Activated CD8-positive, alpha-beta memory T cell treated with anti-CD3 and anti-CD28 coated beads for 48 hours (primary cell): ENCODE results near the gene ATP5F1D.
"Not testable (repeated sequence)": the region's sequence is repeated elsewhere in the genome, so short reads cannot be mapped to it uniquely, and the experiment has no call there.

Experiments used
- DNase-seq, 3 experiments: peaks; one replicate each; pipeline ENCODE4 v3.0.0-alpha.2; 2020; ENCODE audit warnings: low read depth in 2 of 3, low spot score in 2 of 3

The ATP5F1D gene

DNA sequence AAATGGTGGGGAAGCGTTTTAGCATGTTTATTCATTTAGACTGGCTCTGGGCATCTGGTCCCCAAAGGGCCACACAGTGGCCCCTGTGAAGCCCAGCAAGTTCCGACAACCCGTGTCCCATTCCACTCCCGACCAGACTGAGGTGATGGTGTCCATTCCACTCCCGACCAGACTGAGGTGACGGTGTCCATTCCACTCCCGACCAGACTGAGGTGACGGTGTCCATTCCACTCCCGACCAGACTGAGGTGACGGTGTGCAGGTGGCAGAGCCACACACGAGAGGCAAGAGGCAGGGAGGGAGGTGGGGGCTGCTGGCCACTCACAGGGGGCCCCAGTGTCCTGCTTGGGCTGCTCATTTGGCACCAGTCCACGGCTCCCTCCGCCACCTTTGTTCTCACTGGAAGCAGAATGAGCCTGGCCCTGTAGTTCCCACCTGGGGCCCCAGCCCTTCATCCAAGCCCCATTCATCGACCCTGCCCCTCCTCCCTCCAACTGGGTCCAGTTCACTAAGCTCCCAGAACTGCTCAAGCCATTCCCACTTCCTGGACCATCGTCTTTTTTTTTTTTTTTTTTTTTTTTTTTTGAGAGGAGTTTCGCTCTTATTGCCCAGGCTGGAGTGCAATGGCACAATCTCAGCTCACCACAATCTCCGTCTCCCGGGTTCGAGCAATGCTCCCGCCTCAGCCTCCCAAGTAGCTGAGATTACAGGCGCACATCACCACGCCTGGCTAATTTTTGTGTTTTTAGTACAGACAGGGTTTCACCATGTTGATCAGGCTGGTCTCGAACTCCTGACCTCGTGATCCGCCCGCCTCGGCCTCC is 4.9 kb downstream of the ATP5F1D start:
- not testable (repeated sequence) for DNase-seq

DNA sequence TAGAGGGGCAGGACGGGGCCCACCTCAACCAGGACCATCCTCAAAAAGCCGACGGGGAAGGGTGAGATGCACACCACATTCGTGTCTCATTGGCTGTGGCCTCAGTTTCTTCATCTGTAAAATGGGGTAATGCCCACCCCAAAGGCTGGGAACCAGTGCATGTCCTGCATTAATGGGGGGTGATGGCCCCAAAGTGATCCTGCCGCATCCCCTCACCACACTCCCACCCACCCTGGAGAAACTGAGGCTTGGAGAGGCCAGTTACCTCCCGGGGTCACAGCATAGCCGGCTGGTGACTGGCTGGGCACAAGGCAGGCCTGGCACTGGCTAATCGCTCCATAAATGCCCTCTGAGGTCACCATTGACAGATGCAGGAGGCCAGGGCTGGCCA is 6.2 kb downstream of the ATP5F1D start:
- no peak for DNase-seq

DNA sequence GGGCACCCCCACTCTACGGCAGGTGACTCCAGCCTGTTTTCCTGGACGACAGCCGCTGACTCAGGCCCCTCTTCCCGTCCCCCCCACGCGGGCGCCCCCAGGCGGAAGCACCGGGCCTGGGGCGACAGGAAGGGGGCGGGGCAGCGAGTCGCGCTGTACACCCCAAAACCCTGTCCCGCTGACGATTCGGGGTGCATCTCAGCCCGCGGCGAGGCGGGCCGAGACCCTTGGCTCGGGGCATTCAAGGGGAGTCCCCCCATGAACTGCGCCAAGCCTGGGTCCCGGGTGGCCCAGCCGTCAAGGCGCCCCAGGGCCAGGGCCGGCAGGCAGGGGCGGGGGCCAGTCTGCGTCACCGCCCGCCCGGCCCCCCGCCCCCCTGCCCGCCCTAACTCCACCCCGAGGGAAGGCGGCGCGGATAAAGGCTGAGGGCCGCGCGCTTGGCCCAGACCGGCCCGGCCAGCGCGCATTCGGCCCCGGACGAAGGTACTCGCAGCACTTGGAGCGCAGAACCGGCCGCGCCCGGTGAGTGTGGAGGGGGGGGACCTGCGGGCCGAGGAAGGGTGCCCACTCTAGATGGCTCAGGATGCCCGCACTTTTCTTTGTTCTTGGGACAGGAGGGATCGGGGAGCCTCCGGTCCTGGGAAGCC is 6.7 kb downstream of the ATP5F1D start, which contains the start of gene MIDN:
Gene MIDN, plus strand, starts transcription at position 445 of the 647 bp plus-strand sequence. CDS start 1,714 bp downstream, outside the sequence.
- DNase-seq: peak in 1 of 3 experiments; percentile 57

- peak in 1 of 3 experiments; percentile 75 for DNase-seq
Observed at GRCh38 chr19:1248786-1249297, 7.3 kb downstream of the ATP5F1D start.

DNA sequence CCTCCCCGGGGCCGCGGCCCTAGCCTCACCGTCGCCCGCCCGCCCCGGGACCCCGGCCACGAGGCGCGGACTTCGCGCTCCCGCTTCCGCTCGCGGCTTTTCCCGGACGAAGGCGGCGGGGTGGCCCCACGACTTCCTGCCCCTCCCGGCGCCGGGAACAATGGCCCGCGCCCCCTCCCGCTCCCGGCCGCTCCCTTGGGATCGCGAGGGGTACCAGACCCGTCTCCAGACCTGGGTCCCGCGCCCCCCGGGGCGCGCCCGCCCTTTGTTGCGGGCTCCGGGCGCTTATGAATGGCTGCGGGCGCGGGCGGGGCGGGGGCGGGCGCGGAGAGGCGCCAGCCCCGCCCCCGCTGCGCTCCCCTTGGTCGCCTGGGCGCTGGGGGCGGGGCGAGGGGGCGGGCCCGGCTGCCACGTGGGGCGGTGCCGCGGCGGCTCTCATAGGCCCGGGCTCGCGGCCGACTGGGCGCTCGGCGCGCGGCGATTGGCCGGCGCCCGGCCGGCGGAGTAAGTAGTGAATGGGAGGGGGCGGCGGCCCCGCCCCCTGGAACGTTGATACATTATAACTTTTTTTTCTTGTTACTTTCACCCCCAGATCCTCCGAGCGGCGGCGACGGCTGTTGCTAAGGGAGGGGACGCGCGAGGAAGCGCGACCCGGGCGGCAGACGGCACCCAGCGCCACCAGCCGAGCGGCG is 7.9 kb downstream of the ATP5F1D start:
- DNase-seq: peak in 1 of 3 experiments; percentile 94

DNA sequence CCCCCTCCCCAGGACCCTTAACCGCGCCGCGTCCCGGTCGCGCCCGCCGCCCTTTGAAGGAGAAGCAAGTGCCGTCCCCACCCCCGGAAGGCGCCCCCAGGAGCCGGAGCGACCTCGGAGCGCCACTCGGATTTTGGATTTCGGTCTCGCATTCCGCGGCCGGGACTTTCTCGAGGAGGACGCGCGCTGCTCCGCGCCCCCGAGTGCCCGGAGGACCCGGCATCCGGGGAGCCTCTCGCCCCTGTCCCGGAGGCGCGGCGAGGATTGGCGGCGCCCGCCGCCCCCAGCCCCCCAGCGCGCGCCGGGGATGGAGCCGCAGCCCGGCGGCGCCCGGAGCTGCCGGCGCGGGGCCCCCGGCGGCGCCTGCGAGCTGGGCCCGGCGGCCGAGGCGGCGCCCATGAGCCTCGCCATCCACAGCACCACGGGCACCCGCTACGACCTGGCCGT is 8.5 kb downstream of the ATP5F1D start:
- DNase-seq: no peak

DNA sequence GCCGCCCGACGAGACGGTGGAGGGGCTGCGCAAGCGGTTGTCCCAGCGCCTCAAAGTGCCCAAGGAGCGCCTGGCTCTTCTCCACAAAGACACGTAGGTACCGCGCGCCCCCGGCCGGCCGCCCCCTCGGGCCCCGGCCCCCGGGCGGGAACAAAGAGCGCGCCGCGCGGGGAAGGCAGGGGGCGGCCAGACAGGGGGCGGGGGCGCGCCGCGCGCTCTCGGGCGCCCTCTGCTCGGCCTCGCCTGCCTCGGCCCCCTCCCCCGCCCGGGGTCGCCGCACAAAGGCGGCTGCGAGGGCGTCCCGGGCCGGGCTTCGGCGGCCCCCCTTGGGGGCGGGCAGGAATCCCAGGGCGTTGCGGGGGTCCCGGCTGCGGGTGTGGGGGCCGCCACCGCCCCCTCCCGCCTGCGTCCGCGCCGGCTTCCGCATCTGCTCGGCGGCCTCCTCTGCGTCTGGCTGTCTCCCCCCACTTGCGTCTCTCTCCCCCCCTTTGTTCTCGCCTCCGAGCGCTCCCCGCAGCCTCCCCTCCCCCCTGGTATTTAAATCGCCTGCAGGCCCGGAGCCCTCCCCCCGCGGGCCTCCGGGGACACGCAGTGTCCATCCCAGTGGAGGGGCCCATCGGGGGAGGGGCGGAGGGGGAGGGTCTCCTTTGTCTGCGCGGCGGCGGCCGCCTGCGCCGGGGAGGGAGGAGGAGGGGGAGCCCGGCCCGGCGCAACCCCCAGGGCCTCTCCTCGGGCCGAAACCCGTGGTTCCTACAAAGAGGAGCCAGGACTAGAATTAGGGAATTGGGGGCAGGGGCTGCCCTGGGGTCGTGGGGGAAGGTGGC is 9.1 kb downstream of the ATP5F1D start:
- DNase-seq: no peak

DNA sequence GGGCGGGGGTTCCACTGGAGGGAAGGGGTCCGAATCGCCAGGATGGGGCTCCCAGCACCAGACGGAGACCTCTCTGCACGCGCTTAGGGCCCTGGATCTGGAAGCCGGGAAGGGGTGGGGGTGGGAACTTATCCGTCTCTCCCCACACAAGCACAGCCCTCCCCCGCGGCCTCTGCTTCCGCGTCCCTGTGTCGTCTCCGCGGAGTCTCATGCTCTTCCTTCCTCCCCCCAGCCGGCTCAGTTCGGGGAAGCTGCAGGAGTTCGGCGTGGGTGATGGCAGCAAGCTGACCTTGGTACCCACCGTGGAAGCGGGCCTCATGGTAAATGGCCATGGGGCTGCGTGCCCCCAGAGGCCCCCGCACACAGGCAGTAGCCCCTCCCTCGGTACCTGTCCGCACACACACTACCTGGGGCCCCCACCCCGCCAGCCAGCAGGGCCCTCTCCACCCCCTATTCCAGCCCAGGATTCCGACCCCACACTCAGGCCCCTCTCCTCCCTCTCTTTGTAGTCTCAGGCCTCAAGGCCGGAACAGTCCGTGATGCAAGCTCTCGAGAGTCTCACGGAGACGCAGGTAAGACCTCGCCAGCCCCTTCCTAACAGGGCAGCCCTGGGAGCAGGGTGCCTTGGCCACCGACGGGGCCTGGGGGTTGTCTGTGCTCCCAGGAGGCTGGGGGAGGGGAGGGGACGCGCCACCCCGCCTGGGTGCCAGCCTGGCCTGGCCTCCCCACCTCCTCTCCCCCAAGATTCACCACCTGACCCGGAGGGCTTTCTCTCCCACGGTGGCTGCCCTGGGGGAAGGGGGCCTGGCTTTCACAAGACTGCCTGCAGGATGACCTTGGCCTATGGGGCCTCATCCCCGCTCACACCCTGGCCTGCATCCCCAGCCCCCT is 10.0 kb downstream of the ATP5F1D start:
- DNase-seq: no peak

DNA sequence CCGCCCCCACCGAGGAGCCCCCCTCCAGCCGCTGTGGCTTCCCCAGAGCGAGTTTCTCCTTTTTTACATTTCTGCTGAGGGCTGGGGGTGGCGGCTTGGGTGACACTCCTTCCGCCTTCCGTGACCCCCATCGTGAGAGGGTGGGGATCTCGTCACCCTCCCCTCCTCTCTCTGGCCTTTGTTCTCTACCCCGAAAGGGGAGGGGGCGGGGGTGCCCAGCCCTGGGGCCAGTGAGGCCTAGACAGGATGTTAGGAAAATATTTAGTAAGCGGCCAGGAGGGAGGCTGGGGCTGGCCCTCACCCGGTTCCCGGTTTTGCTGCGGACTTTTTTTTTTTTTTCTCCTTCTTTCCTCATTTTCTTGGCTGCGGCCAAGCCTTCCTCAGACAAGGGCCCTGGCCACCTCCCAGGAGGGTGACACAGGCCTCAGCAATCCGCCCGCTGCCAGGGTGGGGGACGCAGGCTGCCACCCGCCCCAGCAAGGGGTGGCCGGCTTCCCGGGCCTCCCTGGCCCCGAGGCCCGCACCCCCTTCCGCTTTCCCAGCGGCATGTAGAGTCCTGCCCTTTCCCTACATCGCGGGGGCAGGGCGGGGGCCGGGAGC is 10.8 kb downstream of the ATP5F1D start:
- DNase-seq: peak in 1 of 3 experiments; percentile 56

GRCh38 chr19:1252821-1253513 is 11.4 kb downstream of the ATP5F1D start:
- DNase-seq: peak in 1 of 3 experiments; percentile 61

DNA sequence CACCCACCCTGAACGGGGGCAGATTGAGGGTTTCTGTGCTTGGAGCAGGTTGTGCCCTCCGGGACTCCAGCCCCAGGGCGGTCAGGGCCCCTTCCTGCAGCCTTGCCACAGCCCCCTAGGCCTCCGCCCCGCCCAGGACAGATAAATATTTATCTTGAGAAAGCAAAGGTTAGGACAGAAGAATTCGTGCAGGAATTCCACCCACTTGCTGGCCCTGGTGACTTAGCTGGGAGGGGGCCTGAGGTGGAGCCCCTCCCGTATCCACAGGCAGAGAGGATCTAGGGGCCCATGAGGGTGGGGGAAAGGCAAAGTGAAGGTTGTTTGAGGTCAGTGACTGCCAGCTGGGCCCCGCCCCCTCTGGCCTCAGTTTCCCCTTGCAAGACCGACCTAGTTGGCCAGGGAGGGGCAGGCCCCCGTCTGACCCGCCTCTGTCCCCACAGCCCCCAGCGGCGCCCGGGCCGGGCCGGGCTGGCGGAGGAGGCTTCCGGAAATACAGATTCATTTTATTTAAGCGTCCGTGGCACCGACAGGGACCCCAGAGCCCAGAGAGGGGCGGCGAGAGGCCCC is 12.0 kb downstream of the ATP5F1D start:
- no peak for DNase-seq

- no peak for DNase-seq
Observed at GRCh38 chr19:1254081-1254527, 12.6 kb downstream of the ATP5F1D start.

- no peak for DNase-seq
Observed at GRCh38 chr19:1254530-1255185, 13.1 kb downstream of the ATP5F1D start.

DNA sequence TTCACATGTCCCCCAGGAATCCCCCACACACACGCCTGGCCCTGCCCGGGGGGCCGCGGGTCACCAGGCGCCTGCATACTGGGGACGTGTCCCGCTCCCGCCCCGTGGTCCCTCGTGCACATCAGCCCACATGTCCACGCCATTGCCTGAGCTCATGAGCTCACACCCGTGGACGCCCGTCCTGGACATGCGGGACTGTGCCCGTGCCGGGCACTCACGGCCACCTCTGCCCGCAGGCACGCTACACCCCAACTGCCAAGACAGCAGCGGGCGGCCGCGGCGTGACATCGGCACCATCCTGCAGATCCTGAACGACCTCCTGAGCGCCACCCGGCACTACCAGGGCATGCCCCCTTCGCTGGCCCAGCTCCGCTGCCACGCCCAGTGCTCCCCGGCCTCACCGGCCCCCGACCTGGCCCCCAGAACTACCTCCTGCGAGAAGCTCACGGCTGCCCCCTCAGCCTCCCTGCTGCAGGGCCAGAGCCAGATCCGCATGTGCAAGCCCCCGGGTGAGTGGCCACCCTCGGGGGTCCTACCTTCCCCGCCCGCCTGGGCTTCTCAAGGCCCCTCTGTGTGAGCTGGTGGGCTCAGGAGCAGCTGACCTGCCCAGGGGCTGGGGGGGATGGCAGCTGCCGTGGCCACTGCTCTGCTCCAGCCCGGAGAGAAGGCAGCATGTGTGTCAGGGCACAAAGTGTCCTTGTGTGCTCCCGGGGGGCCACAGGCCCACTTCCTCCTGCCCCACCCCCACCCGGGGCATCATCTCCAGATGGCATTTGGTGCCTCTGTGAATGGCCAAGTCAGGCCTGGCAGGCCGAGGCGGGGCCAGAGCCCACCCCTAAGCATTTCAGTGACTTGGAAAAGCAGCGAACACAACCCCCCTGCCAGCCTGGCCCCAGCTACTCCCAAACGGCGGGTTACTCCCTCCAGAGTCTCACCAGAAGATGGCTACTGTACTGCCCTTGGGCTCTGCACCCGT is 13.9 kb downstream of the ATP5F1D start:
- DNase-seq: no peak

DNA sequence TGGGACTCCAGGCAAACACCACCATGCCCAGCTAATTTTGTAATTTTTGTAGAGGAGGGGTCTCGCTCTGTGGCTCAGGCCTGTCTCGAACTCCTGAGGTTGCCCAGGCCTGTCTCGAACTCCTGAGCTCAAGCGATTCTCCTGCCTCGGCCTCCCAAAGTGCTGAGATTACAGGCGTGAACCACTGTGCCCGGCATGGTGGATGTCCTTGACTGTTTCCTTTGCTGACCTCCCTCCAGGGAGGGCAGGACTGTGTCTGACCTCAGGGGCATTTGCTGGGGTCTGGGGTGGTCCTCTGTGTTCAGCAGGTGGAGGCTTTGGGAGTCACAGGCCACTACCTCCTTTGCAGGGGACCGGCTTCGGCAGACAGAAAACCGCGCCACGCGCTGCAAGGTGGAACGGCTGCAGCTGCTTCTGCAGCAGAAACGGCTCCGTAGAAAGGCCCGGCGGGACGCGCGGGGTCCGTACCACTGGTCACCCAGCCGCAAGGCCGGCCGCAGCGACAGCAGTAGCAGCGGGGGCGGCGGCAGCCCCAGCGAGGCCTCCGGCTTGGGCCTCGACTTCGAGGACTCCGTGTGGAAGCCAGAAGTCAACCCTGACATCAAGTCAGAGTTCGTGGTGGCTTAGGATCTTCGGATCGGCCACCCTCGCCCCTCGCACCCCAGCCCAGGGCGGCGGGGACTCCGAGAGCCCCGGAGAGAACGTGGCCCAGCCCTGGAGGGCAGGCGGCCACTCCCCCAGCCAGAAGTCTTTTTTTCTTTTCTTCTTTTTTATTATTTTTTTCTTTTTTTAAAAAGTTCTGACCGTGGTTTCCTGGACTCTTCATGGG is 15.3 kb downstream of the ATP5F1D start:
- no peak for DNase-seq
